K562 (cell line): Measurements from ENCODE around the gene RFT1. TPM values are rescaled to one million over a fixed set of nuclear protein-coding genes. Genes with fewer than 3 reads are reported as not detected.
A peak's percentile ranks its signal among the peaks of the same experiment; 100 is the strongest.

Source experiments
- ATAC-seq: fragments of 200-7000 bp; cut with Tn5 transposase; 3 replicates; pipeline ENCODE4 v1.9.1; 2020; ENCODE audit warnings: moderate library complexity
- BruUV-seq: library from RNA; stranded (reverse); fragments of 400-500 nt; replicated peaks from 2 replicates; lab custom pipeline; 2021; lab: Mats Ljungman, UMichigan
- CTCF ChIA-PET: fragments of 300-600 bp; formaldehyde crosslinking; extraction: SDS; loops from one replicate; lab custom pipeline; 2021; ENCODE audit warnings: low intra/inter-chr PET ratio; lab: Yijun Ruan, JAX
- POLR2A ChIA-PET: fragments of 300-600, 350-650 bp; sonication (Branson Sonifier 250); formaldehyde crosslinking; extraction: SDS; loops from one replicate; lab custom pipeline; 2021; ENCODE audit warnings: antibody characterized with exemption, inconsistent platforms; lab: Yijun Ruan, JAX
- DNase-seq, 4 experiments: peaks; one replicate each; pipeline versions ENCODE4 v3.0.0 to v3.0.0-alpha.2; 2011 to 2018; ENCODE audit warnings: low spot score in 3 of 4, mixed read lengths in 3 of 4; ENCODE audit errors: extremely low read depth in 1 of 4
- FAIRE-seq: peaks from 2 replicates; lab custom pipeline; 2011; peaks lifted over from hg19 to GRCh38; lab: Jason Lieb, UNC
- H2AFZ ChIP-seq: 2 replicates; pipeline ENCODE4 v1.6.0; 2011; ENCODE audit warnings: low read depth, low read length, control low read depth, inconsistent platforms
- H3K27ac ChIP-seq: fragments of 200-600 bp; 3 replicates; pipeline ENCODE4 v1.8.0; 2011; ENCODE audit warnings: low read depth, mild to moderate bottlenecking, control low read depth, inconsistent platforms, low read length, moderate library complexity, mixed read lengths; ENCODE audit errors: extremely low read depth
- H3K27me3 ChIP-seq, 2 experiments: fragments of 300-600 bp in 1 of 2; 2 replicates in 1 of 2; 3 replicates in 1 of 2; pipeline versions ENCODE4 v1.6.0 to v1.8.0; 2011; ENCODE audit warnings: inconsistent platforms in 2 of 2, low read length in 2 of 2, mild to moderate bottlenecking in 1 of 2, mixed read lengths in 1 of 2, moderate library complexity in 1 of 2; ENCODE audit not compliant: control insufficient read depth in 2 of 2, insufficient read depth in 2 of 2
- H3K36me3 ChIP-seq: fragments of 300-600 bp; 3 replicates; pipeline ENCODE4 v1.8.0; 2011; ENCODE audit warnings: mild to moderate bottlenecking, low read length, inconsistent platforms; ENCODE audit not compliant: control insufficient read depth, insufficient read depth
- H3K4me1 ChIP-seq, 2 experiments: fragments of 200-600 bp in 1 of 2; replicated peaks in 1 of 2; 2 replicates in 1 of 2; 3 replicates in 1 of 2; pipeline versions ENCODE4 v1.5.1 to v1.8.0; 2011; ENCODE audit warnings: inconsistent platforms in 2 of 2, low read length in 2 of 2, mild to moderate bottlenecking in 1 of 2, mixed read lengths in 1 of 2, moderate library complexity in 1 of 2; ENCODE audit not compliant: control insufficient read depth in 2 of 2, insufficient read depth in 2 of 2
- H3K4me2 ChIP-seq: 2 replicates; pipeline ENCODE4 v1.6.1; 2011; ENCODE audit warnings: low read length, control low read depth, inconsistent platforms, mixed read lengths; ENCODE audit not compliant: insufficient read depth
- H3K4me3 ChIP-seq: fragments of 200-600 bp; sonication (generic), shearing (Covaris generic); 2 replicates; pipeline ENCODE4 v1.5.1; 2016; ENCODE audit warnings: control low read depth, inconsistent platforms
- H3K79me2 ChIP-seq: fragments of 200-600 bp; 3 replicates; pipeline ENCODE4 v1.8.0; 2011; ENCODE audit warnings: low read length, inconsistent platforms; ENCODE audit not compliant: control insufficient read depth, insufficient read depth
- H3K9ac ChIP-seq, 2 experiments: 2 replicates each; pipeline versions ENCODE4 v1.6.0 to v1.6.1; 2011; ENCODE audit warnings: low read depth in 2 of 2, low read length in 2 of 2, control low read depth in 1 of 2, inconsistent platforms in 1 of 2, mild to moderate bottlenecking in 1 of 2, mixed read lengths in 1 of 2; ENCODE audit not compliant: insufficient read depth in 1 of 2
- H3K9me1 ChIP-seq: one replicate; pipeline ENCODE4 v1.6.0; 2011; ENCODE audit warnings: inconsistent platforms, mild to moderate bottlenecking, low read length, moderate library complexity; ENCODE audit not compliant: control insufficient read depth, insufficient read depth
- H3K9me3 ChIP-seq: replicated peaks from 2 replicates; pipeline ENCODE4 v1.5.1; 2011; ENCODE audit warnings: low read depth, low read length, inconsistent platforms; ENCODE audit not compliant: control insufficient read depth, insufficient read depth
- H4K20me1 ChIP-seq: replicated peaks from 2 replicates; pipeline ENCODE4 v1.6.1; 2011; ENCODE audit warnings: low read length, inconsistent platforms, mixed read lengths; ENCODE audit not compliant: control insufficient read depth, insufficient read depth
- MAFF ChIP-seq: IDR thresholded peaks from 2 replicates; pipeline ENCODE4 v1.6.1; 2012; ENCODE audit warnings: low read length, improper control_type of control experiment
- RBM22 ChIP-seq: fragments of 200-400 bp; formaldehyde crosslinking; IDR thresholded peaks from 2 replicates; pipeline ENCODE4 v1.6.1; 2018; ENCODE audit warnings: low read length, low read depth; ENCODE audit not compliant: poor library complexity, severe bottlenecking
- SMARCA5 ChIP-seq: fragments of 450-650 bp; IDR thresholded peaks from 2 replicates; pipeline ENCODE4 v1.6.1; 2016
- ZNF133 ChIP-seq: fragments of 250-450 bp; sonication (Bioruptor Pico); IDR thresholded peaks from 2 replicates; pipeline ENCODE4 v1.4.0; 2020; ENCODE audit warnings: mild to moderate bottlenecking
- ZNF408 ChIP-seq: fragments of 250-450 bp; sonication (Bioruptor Pico); IDR thresholded peaks from 2 replicates; pipeline ENCODE4 v1.4.0; 2020; ENCODE audit warnings: low read depth, mild to moderate bottlenecking, moderate library complexity
- WGBS: fragments of 100-300 bp; shearing (Covaris generic); methylation state at CpG from one replicate; pipeline ENCODE4 v1.1.6; 2016; ENCODE audit warnings: low coverage, mixed read lengths; ENCODE audit not compliant: insufficient coverage; ENCODE audit errors: missing lambda C conversion rate; 5-methylcytosine and 5-hydroxymethylcytosine counted together
- in situ Hi-C: fragments of 300-500 bp; cut with MboI; formaldehyde crosslinking; loops from 4 replicates; pipeline ENCODE4 v1.15.0; 2018; ENCODE audit warnings: inconsistent platforms, mixed read lengths
- intact Hi-C: fragments of 100-400 bp; cut with micrococcal nuclease; formaldehyde crosslinking; loops from 2 replicates; pipeline ENCODE4 v1.14.2; 2022
- polyA plus RNA-seq, 8 experiments: library from polyadenylated mRNA; depleted of rRNA in 4 of 8; stranded (reverse) in 5 of 8; unstranded in 3 of 8; fragments of >200 nt; fragmentation: Nextera tagmentation in 2 of 8; fragmentation: Illumina TruSeq in 1 of 8; extraction: Ambion mirVana in 2 of 8; extraction: Trizol in 1 of 8; gene quantifications; 2 replicates each; pipeline versions ENCODE4 v1.2.1 to v1.2.3, GENCODE V29; 2011 to 2014; ENCODE audit warnings: inconsistent platforms in 1 of 8, missing spikeins in 1 of 8
- total RNA-seq, 7 experiments: library from RNA; depleted of rRNA in 6 of 7; stranded (reverse); fragments of >200 nt in 6 of 7; fragmentation: Illumina TruSeq in 2 of 7; extraction: Trizol in 2 of 7; gene quantifications; 2 replicates each; pipeline versions ENCODE4 v1.2.1 to v1.2.3, GENCODE V29; 2011 to 2021; ENCODE audit warnings: low replicate concordance in 1 of 7
- TF ChIP-seq, protein P1 (sequence below): fragments of 250-450 bp; sonication (Bioruptor Pico); IDR thresholded peaks from 2 replicates; pipeline ENCODE4 v1.4.0; 2020
- TF ChIP-seq, protein P2 (sequence below): fragments of 450-650 bp; formaldehyde crosslinking; IDR thresholded peaks from 2 replicates; pipeline ENCODE4 v1.4.0; 2020; ENCODE audit warnings: mild to moderate bottlenecking, mixed read lengths
- TF ChIP-seq, protein P3 (sequence below), 3 experiments: fragments of 200-800 bp in 1 of 3; sonication (Bioruptor generic) in 1 of 3; sonication (generic) in 1 of 3; formaldehyde crosslinking in 1 of 3; IDR thresholded peaks; 2 replicates each; pipeline versions ENCODE4 v1.6.1 to v1.8.0; 2016 to 2022; ENCODE audit warnings: mild to moderate bottlenecking in 2 of 3, missing compliant biosample characterization in 2 of 3, missing genetic modification characterization in 2 of 3, missing genetic modification reagents in 1 of 3
- TF ChIP-seq, protein P4 (sequence below): fragments of 450-650 bp; IDR thresholded peaks from 2 replicates; pipeline ENCODE4 v1.6.1; 2017; ENCODE audit warnings: mild to moderate bottlenecking, moderate library complexity

The RFT1 gene
- total and polyA plus RNA-seq, 9 of the 15 experiments (the other 6 are each of a cell fraction or from before 2014, with no cell fraction given) = 4.4 to 23.8 (median 8.9) TPM

DNA sequence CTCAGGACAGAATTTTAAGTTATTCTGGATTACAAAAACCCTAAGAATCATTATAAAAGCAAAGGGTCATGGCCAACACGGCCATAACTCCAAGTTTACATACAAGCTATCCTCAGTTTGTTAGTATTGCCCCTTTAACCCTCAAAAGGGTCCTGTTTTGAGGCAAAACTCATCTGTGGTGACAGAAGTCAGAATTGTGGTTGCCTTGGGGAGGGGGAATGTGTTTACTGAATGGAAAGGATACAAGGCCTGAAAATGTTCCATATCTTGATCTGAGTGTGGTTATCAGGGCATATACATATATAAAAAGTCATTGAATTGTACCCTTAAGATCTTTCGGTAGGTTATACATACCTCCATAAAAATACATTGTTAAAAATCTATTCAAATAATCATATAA is 86.5 kb downstream of the RFT1 start (continued):
- TF ChIP-seq ZNF408 = no peak
- TF ChIP-seq, all 486 proteins: peak for 0

GRCh38 chr3:53042651-53043050 is 87.6 kb downstream of the RFT1 start:
- intact Hi-C loops (no loop called here), in situ Hi-C loops (no loop called here)
- Histone ChIP-seq H3K9ac (no peak overlapping the region), H2AFZ (no peak overlapping the region), H3K4me3 (no peak overlapping the region), H3K9me1 (no peaks in the 10 kb centered on the region), H3K4me1 (peaks cover 2 to 17% of the 10 kb centered on the region in 2 experiments; a peak in 4 of 5 replicates), H3K79me2 (peaks cover 7% of the 10 kb centered on the region; the same call in 2 of the 3 replicates), H4K20me1 (no peaks in the 10 kb centered on the region), H3K27me3 (no peaks in the 10 kb centered on the region), H3K36me3 (no peaks in the 10 kb centered on the region), H3K9me3 (no peaks in the 10 kb centered on the region), H3K4me2 (no peak overlapping the region), H3K27ac (no peak overlapping the region)
- no peak for DNase-seq
- ATAC-seq = no peak
- CTCF ChIA-PET = no interaction called here
- 46% methylated on average over 3 of the region's 3 CpGs for WGBS
- no peak for FAIRE-seq
- BruUV-seq = no TSS peak
- POLR2A ChIA-PET = interaction anchor here (0.6 kb wide), 2 partner anchors 27 to 176 kb away, joined by 3 read pairs; no protein-coding TSS in a partner anchor
- TF ChIP-seq RBM22 (no peak), SMARCA5 (no peak), MAFF (peak; percentile 48; the same call in 1 of the 2 replicates), ZNF133 (no peak)
- TF ChIP-seq, protein P1, sequence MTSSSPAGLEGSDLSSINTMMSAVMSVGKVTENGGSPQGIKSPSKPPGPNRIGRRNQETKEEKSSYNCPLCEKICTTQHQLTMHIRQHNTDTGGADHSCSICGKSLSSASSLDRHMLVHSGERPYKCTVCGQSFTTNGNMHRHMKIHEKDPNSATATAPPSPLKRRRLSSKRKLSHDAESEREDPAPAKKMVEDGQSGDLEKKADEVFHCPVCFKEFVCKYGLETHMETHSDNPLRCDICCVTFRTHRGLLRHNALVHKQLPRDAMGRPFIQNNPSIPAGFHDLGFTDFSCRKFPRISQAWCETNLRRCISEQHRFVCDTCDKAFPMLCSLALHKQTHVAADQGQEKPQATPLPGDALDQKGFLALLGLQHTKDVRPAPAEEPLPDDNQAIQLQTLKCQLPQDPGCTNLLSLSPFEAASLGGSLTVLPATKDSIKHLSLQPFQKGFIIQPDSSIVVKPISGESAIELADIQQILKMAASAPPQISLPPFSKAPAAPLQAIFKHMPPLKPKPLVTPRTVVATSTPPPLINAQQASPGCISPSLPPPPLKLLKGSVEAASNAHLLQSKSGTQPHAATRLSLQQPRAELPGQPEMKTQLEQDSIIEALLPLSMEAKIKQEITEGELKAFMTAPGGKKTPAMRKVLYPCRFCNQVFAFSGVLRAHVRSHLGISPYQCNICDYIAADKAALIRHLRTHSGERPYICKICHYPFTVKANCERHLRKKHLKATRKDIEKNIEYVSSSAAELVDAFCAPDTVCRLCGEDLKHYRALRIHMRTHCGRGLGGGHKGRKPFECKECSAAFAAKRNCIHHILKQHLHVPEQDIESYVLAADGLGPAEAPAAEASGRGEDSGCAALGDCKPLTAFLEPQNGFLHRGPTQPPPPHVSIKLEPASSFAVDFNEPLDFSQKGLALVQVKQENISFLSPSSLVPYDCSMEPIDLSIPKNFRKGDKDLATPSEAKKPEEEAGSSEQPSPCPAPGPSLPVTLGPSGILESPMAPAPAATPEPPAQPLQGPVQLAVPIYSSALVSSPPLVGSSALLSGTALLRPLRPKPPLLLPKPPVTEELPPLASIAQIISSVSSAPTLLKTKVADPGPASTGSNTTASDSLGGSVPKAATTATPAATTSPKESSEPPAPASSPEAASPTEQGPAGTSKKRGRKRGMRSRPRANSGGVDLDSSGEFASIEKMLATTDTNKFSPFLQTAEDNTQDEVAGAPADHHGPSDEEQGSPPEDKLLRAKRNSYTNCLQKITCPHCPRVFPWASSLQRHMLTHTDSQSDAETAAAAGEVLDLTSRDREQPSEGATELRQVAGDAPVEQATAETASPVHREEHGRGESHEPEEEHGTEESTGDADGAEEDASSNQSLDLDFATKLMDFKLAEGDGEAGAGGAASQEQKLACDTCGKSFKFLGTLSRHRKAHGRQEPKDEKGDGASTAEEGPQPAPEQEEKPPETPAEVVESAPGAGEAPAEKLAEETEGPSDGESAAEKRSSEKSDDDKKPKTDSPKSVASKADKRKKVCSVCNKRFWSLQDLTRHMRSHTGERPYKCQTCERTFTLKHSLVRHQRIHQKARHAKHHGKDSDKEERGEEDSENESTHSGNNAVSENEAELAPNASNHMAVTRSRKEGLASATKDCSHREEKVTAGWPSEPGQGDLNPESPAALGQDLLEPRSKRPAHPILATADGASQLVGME (CRISPR knock-in tag) = no peak
- TF ChIP-seq, protein P2, sequence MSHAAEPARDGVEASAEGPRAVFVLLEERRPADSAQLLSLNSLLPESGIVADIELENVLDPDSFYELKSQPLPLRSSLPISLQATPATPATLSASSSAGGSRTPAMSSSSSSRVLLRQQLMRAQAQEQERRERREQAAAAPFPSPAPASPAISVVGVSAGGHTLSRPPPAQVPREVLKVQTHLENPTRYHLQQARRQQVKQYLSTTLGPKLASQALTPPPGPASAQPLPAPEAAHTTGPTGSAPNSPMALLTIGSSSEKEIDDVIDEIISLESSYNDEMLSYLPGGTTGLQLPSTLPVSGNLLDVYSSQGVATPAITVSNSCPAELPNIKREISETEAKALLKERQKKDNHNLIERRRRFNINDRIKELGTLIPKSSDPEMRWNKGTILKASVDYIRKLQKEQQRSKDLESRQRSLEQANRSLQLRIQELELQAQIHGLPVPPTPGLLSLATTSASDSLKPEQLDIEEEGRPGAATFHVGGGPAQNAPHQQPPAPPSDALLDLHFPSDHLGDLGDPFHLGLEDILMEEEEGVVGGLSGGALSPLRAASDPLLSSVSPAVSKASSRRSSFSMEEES (CRISPR knock-in tag) = no peak
- TF ChIP-seq, protein P3, sequence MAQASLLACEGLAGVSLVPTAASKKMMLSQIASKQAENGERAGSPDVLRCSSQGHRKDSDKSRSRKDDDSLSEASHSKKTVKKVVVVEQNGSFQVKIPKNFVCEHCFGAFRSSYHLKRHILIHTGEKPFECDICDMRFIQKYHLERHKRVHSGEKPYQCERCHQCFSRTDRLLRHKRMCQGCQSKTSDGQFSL (CRISPR knock-in tag; IDR thresholded peaks at IDR 0.05) = no peak
- TF ChIP-seq, protein P3 (tag; IDR thresholded peaks at IDR 0.05) = no peak
- TF ChIP-seq, protein P4, sequence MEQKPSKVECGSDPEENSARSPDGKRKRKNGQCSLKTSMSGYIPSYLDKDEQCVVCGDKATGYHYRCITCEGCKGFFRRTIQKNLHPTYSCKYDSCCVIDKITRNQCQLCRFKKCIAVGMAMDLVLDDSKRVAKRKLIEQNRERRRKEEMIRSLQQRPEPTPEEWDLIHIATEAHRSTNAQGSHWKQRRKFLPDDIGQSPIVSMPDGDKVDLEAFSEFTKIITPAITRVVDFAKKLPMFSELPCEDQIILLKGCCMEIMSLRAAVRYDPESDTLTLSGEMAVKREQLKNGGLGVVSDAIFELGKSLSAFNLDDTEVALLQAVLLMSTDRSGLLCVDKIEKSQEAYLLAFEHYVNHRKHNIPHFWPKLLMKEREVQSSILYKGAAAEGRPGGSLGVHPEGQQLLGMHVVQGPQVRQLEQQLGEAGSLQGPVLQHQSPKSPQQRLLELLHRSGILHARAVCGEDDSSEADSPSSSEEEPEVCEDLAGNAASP = no peak
